ENCODE results near the gene CDH23. TPM values are rescaled to one million over a fixed set of nuclear protein-coding genes. Genes with fewer than 3 reads are reported as not detected.

CDH23 gene
- polyA plus RNA-seq, 2 of the 4 experiments (the other 2 are of a cell fraction), result 1.1 to 2.3 TPM

GRCh38 chr10:71745664-71746250 is 349.0 kb downstream of the CDH23 start:
- Histone ChIP-seq H3K9me3 (no peaks in the 10 kb centered on the region), H3K4me3 (no peak overlapping the region), H3K4me2 (no peak overlapping the region), H3K27ac (no peak overlapping the region), H3K4me1 (0 out of 3 replicates have a peak, but pooled peaks cover 4% of the 10 kb centered on the region)
- ChIA-PET POLR2A (no interaction called here), CTCF (interaction anchor here (0.6 to 3.7 kb wide), 8 partner anchors 10 to 1380 kb away, joined by 3 to 19 read pairs (median 3); partner anchors contain the start of gene VSIR)
- TF ChIP-seq CEBPB (IDR thresholded peaks at IDR 0.05) (no peak), ZFP36 (IDR thresholded peaks at IDR 0.05; ENCODE audit: borderline replicate concordance, partially characterized antibody) (no peak), EHF (CRISPR knock-in tag; IDR thresholded peaks at IDR 0.05) (no peak), CHD2 (IDR thresholded peaks at IDR 0.05; ENCODE audit: low read length, partially characterized antibody) (no peak), HMGXB4 (CRISPR knock-in tag; IDR thresholded peaks at IDR 0.05; ENCODE audit: borderline replicate concordance) (no peak)
- ATAC-seq (no peak; a peak in 1 of 6 replicates), FAIRE-seq (no peak), DNase-seq (ENCODE audit: low read depth in 1 of 2, low spot score in 1 of 2) (no peak)
- WGBS (ENCODE audit: missing lambda C conversion rate), result 100% methylated on average over 2 of the region's 2 CpGs

GRCh38 chr10:71746344-71747037 is 349.8 kb downstream of the CDH23 start:
- H3K4me3 ChIP-seq, result no peak overlapping the region
- peak overlapping the region in 1 of 2 experiments; percentile 47; a peak in 2 of 6 replicates for H3K27ac ChIP-seq
- ATAC-seq (peak in 1 of 2 experiments; percentile 26; a peak in 3 of 6 replicates), DNase-seq (ENCODE audit: low read depth in 1 of 2, low spot score in 1 of 2) (no peak), FAIRE-seq (no peak)
- H3K4me2 ChIP-seq, result no peak overlapping the region
- ChIA-PET CTCF (interaction anchor here (0.6 to 3.7 kb wide), 10 partner anchors 10 to 432 kb away, joined by 3 to 19 read pairs (median 3); partner anchors contain the start of gene VSIR), POLR2A (no interaction called here)
- H3K4me1 ChIP-seq, result 0 out of 3 replicates have a peak, but pooled peaks cover 4% of the 10 kb centered on the region
- WGBS (ENCODE audit: missing lambda C conversion rate), result 86% methylated on average over 12 of the region's 13 CpGs
- H3K9me3 ChIP-seq, result no peaks in the 10 kb centered on the region
- TF ChIP-seq RCOR1 (IDR thresholded peaks at IDR 0.05; ENCODE audit: low read depth, low read length) (no peak), SREBF2 (IDR thresholded peaks at IDR 0.05) (no peak), MYC (IDR thresholded peaks at IDR 0.05; ENCODE audit: borderline replicate concordance, low read length) (no peak), FOSB (CRISPR knock-in tag; IDR thresholded peaks at IDR 0.05) (no peak), MAZ (IDR thresholded peaks at IDR 0.05; ENCODE audit: borderline replicate concordance, low read depth, low read length) (no peak), HMGXB4 (CRISPR knock-in tag; IDR thresholded peaks at IDR 0.05; ENCODE audit: borderline replicate concordance) (no peak), POLR2A (IDR thresholded peaks at IDR 0.05; ENCODE audit: low read length) (no peak), FOXS1 (CRISPR knock-in tag; IDR thresholded peaks at IDR 0.05) (no peak), JUNB (IDR thresholded peaks at IDR 0.05) (no peak), CEBPB (IDR thresholded peaks at IDR 0.05) (no peak), TP53 (CRISPR knock-in tag; IDR thresholded peaks at IDR 0.05) (no peak), JUN (IDR thresholded peaks at IDR 0.05) (no peak), CBX8 (IDR thresholded peaks at IDR 0.05) (no peak), GATA3 (IDR thresholded peaks at IDR 0.05; ENCODE audit: borderline replicate concordance) (no peak), CTCF (IDR thresholded peaks at IDR 0.05) (no peak), MAX (IDR thresholded peaks at IDR 0.05) (no peak), TFCP2L1 (CRISPR knock-in tag; IDR thresholded peaks at IDR 0.05) (no peak), PBX3 (IDR thresholded peaks at IDR 0.05) (no peak), RNF2 (IDR thresholded peaks at IDR 0.05; ENCODE audit: borderline replicate concordance, low read depth) (no peak)

Measured in A549 (cell line).